ENCODE results near the gene ITSN2.

The ITSN2 gene

DNA sequence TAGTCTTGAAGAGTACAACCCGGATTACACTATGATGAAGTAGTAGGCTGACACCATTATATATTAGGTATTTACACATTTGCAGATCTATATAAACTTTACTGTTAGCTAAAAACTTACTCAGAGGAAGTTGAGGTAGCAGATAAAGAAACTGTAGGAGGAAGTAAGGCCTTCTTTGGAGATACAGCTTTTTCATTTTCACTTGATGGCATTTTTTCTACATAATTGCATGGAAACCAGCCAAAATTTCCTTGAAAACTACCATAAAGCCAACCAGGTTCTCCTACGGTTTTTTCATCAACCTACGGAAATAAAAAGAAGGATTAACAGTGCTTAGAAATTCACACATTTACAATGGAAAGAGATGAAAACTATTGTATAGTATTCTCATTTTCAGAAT lies 98.9 kb downstream of the ITSN2 start:
- no peak for ATAC-seq
- TF ChIP-seq ESRRG (CRISPR knock-in tag; IDR thresholded peaks at IDR 0.05) = no peak

DNA sequence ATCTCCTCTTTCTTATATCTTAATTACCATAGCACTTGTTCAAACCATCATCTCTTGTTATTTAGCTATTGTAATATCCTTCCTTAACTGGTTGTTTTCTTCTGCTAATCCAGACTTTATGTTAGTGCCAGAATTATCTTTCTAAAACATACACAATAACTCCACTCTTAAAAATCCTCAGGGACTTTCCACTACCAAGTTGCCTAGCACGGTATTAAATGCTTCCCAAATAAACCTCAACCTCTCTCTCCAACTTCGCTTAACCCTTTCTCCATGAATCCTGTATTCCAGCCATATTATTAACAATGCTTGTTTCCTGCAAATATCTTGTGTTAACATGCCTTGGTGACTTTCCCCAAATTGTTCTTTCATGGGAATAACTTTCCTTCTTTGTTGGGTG lies 101.0 kb downstream of the ITSN2 start:
- TF ChIP-seq PPARA (CRISPR knock-in tag; IDR thresholded peaks at IDR 0.05; ENCODE audit: borderline replicate concordance) (no peak), ISL1 (CRISPR knock-in tag; IDR thresholded peaks at IDR 0.05) (no peak), ESRRG (CRISPR knock-in tag; IDR thresholded peaks at IDR 0.05) (no peak), TOX (CRISPR knock-in tag; IDR thresholded peaks at IDR 0.05; ENCODE audit: borderline replicate concordance) (no peak), CSRNP3 (CRISPR knock-in tag; IDR thresholded peaks at IDR 0.05) (no peak), GLIS3 (CRISPR knock-in tag; IDR thresholded peaks at IDR 0.05) (no peak), CREB5 (CRISPR knock-in tag; IDR thresholded peaks at IDR 0.05; ENCODE audit: low read depth) (no peak), PATZ1 (CRISPR knock-in tag; IDR thresholded peaks at IDR 0.05; ENCODE audit: borderline replicate concordance) (no peak), ZNF70 (CRISPR knock-in tag; IDR thresholded peaks at IDR 0.05) (no peak), ZNF565 (CRISPR knock-in tag; conservative IDR thresholded peaks at IDR 0.05; ENCODE audit: low read depth) (no peak), SNAI2 (CRISPR knock-in tag; IDR thresholded peaks at IDR 0.05) (no peak), ZFP30 (CRISPR knock-in tag; IDR thresholded peaks at IDR 0.05) (no peak), CSDC2 (CRISPR knock-in tag; IDR thresholded peaks at IDR 0.05) (no peak), ARNTL (CRISPR knock-in tag; IDR thresholded peaks at IDR 0.05; ENCODE audit: borderline replicate concordance, low read depth) (no peak), OSR1 (CRISPR knock-in tag; IDR thresholded peaks at IDR 0.05) (no peak)
- TF ChIP-seq, protein P1, sequence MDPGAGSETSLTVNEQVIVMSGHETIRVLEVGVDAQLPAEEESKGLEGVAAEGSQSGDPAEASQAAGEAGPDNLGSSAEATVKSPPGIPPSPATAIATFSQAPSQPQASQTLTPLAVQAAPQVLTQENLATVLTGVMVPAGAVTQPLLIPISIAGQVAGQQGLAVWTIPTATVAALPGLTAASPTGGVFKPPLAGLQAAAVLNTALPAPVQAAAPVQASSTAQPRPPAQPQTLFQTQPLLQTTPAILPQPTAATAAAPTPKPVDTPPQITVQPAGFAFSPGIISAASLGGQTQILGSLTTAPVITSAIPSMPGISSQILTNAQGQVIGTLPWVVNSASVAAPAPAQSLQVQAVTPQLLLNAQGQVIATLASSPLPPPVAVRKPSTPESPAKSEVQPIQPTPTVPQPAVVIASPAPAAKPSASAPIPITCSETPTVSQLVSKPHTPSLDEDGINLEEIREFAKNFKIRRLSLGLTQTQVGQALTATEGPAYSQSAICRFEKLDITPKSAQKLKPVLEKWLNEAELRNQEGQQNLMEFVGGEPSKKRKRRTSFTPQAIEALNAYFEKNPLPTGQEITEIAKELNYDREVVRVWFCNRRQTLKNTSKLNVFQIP (CRISPR knock-in tag; IDR thresholded peaks at IDR 0.05; ENCODE audit: borderline replicate concordance, low read depth) = no peak
- ATAC-seq = no peak

DNA sequence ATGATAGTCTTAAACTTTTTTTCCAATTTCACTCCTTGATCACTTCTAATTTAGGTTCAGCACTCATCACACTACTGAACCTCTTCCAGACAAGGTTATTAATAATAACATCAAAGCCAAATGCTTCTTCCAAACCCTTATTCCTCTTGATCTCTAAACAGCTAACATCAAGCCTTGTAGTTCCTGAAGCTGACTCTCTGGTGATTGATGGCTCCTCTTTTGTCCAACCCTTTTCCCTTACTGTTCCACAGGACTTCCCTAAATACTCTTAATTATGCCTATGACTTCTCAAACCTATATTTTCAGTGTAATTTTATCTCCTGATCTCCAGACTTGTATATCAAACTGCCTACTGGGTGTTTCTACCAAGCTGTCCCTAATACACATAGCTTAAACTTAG lies 101.6 kb downstream of the ITSN2 start:
- no peak for TF ChIP-seq CSRNP3 (CRISPR knock-in tag; IDR thresholded peaks at IDR 0.05)
- TF ChIP-seq TOX (CRISPR knock-in tag; IDR thresholded peaks at IDR 0.05; ENCODE audit: borderline replicate concordance) = no peak
- no peak for TF ChIP-seq ZNF70 (CRISPR knock-in tag; IDR thresholded peaks at IDR 0.05)
- TF ChIP-seq PPARA (CRISPR knock-in tag; IDR thresholded peaks at IDR 0.05; ENCODE audit: borderline replicate concordance) = no peak
- no peak for TF ChIP-seq RARB (CRISPR knock-in tag; IDR thresholded peaks at IDR 0.05)
- TF ChIP-seq, protein P2, sequence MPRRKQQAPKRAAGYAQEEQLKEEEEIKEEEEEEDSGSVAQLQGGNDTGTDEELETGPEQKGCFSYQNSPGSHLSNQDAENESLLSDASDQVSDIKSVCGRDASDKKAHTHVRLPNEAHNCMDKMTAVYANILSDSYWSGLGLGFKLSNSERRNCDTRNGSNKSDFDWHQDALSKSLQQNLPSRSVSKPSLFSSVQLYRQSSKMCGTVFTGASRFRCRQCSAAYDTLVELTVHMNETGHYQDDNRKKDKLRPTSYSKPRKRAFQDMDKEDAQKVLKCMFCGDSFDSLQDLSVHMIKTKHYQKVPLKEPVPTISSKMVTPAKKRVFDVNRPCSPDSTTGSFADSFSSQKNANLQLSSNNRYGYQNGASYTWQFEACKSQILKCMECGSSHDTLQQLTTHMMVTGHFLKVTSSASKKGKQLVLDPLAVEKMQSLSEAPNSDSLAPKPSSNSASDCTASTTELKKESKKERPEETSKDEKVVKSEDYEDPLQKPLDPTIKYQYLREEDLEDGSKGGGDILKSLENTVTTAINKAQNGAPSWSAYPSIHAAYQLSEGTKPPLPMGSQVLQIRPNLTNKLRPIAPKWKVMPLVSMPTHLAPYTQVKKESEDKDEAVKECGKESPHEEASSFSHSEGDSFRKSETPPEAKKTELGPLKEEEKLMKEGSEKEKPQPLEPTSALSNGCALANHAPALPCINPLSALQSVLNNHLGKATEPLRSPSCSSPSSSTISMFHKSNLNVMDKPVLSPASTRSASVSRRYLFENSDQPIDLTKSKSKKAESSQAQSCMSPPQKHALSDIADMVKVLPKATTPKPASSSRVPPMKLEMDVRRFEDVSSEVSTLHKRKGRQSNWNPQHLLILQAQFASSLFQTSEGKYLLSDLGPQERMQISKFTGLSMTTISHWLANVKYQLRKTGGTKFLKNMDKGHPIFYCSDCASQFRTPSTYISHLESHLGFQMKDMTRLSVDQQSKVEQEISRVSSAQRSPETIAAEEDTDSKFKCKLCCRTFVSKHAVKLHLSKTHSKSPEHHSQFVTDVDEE (CRISPR knock-in tag; IDR thresholded peaks at IDR 0.05) = no peak
- no peak for ATAC-seq
